ENCODE data around the gene GABRD. TPM values are rescaled to one million over a fixed set of nuclear protein-coding genes. Genes with fewer than 3 reads are reported as not detected.

Gene GABRD
- total RNA-seq, 1 experiment from 2014 or later, result 1.7 TPM

DNA sequence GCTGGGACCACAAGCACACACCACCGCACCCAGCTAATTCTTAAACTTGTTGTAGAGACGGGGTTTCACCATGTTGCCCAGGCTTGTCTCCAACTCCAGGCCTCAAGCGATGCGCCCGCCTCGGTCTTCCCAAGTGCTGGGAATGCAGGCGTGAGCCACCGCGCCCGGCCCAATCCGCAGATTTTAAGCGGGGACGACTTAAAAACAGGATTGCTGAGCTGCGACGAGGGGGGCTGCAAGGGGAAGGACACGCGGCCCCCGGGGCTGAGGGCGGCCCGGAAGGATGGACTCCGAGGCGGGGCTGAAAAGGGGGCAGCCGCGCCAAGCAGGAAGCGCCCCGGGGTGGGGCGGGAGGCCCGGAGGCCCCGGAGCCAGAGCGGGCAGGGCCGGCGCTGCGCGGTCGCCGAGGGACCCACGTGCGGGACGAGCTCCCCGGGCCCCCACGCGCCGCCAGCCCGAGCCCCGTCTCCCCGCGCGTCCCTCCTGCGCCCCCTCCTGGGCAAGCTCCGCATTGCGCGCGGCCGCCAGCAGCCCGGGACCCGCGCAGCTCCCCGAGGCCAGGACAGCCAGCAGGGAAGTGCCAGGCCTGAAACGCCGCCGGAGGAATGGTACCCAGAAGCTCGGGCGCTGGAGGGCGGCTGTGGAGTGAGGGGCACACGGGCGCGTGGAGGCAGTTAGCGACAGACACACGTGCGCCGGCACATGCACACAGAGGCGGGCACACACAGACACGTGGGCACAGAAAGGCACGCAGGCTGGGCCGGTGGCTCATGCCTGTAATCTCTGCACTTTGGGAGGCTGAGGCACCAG is 25.6 kb downstream of the GABRD start (continued):
- TF ChIP-seq ARID4B (CRISPR knock-in tag; IDR thresholded peaks at IDR 0.05; ENCODE audit: borderline replicate concordance) (no peak), NFATC4 (CRISPR knock-in tag; IDR thresholded peaks at IDR 0.05) (no peak), STAT6 (CRISPR knock-in tag; conservative IDR thresholded peaks at IDR 0.05; ENCODE audit: low read depth) (no peak), TCF7 (CRISPR knock-in tag; IDR thresholded peaks at IDR 0.05; ENCODE audit: low read depth) (0 out of 2 replicates have a peak, but pooled peaks have one; percentile 52), ZNF232 (CRISPR knock-in tag; IDR thresholded peaks at IDR 0.05) (no peak), NFE2L1 (CRISPR knock-in tag; IDR thresholded peaks at IDR 0.05) (0 out of 2 replicates have a peak, but pooled peaks have one; percentile 30), PRRX2 (CRISPR knock-in tag; IDR thresholded peaks at IDR 0.05) (no peak), CDX4 (CRISPR knock-in tag; IDR thresholded peaks at IDR 0.05; ENCODE audit: borderline replicate concordance) (no peak), USF1 (CRISPR knock-in tag; IDR thresholded peaks at IDR 0.05) (no peak), CREM (CRISPR knock-in tag; IDR thresholded peaks at IDR 0.05) (no peak), ZNF138 (CRISPR knock-in tag; conservative IDR thresholded peaks at IDR 0.05) (no peak), ZNF671 (CRISPR knock-in tag; IDR thresholded peaks at IDR 0.05) (no peak), HMGA2 (CRISPR knock-in tag; IDR thresholded peaks at IDR 0.05) (no peak), FOXP1 (CRISPR knock-in tag; IDR thresholded peaks at IDR 0.05; ENCODE audit: borderline replicate concordance) (peak; percentile 74; the same call in 1 of the 2 replicates), ZNF121 (CRISPR knock-in tag; IDR thresholded peaks at IDR 0.05) (no peak), TEAD1 (CRISPR knock-in tag; IDR thresholded peaks at IDR 0.05) (no peak), ETV6 (CRISPR knock-in tag; IDR thresholded peaks at IDR 0.05) (peak; percentile 59), MXD4 (CRISPR knock-in tag; IDR thresholded peaks at IDR 0.05; ENCODE audit: borderline replicate concordance) (no peak), GRHL2 (CRISPR knock-in tag; IDR thresholded peaks at IDR 0.05; ENCODE audit: insufficient replicate concordance, severe bottlenecking) (no peak), ZNF219 (CRISPR knock-in tag; IDR thresholded peaks at IDR 0.05; ENCODE audit: borderline replicate concordance) (no peak)
- TF ChIP-seq, protein P1, sequence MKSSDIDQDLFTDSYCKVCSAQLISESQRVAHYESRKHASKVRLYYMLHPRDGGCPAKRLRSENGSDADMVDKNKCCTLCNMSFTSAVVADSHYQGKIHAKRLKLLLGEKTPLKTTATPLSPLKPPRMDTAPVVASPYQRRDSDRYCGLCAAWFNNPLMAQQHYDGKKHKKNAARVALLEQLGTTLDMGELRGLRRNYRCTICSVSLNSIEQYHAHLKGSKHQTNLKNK (CRISPR knock-in tag; IDR thresholded peaks at IDR 0.05), result no peak
- TF ChIP-seq, protein P2, sequence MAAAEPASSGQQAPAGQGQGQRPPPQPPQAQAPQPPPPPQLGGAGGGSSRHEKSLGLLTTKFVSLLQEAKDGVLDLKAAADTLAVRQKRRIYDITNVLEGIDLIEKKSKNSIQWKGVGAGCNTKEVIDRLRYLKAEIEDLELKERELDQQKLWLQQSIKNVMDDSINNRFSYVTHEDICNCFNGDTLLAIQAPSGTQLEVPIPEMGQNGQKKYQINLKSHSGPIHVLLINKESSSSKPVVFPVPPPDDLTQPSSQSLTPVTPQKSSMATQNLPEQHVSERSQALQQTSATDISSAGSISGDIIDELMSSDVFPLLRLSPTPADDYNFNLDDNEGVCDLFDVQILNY (CRISPR knock-in tag; IDR thresholded peaks at IDR 0.05), result no peak
- TF ChIP-seq, protein P3, sequence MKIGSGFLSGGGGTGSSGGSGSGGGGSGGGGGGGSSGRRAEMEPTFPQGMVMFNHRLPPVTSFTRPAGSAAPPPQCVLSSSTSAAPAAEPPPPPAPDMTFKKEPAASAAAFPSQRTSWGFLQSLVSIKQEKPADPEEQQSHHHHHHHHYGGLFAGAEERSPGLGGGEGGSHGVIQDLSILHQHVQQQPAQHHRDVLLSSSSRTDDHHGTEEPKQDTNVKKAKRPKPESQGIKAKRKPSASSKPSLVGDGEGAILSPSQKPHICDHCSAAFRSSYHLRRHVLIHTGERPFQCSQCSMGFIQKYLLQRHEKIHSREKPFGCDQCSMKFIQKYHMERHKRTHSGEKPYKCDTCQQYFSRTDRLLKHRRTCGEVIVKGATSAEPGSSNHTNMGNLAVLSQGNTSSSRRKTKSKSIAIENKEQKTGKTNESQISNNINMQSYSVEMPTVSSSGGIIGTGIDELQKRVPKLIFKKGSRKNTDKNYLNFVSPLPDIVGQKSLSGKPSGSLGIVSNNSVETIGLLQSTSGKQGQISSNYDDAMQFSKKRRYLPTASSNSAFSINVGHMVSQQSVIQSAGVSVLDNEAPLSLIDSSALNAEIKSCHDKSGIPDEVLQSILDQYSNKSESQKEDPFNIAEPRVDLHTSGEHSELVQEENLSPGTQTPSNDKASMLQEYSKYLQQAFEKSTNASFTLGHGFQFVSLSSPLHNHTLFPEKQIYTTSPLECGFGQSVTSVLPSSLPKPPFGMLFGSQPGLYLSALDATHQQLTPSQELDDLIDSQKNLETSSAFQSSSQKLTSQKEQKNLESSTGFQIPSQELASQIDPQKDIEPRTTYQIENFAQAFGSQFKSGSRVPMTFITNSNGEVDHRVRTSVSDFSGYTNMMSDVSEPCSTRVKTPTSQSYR (CRISPR knock-in tag; IDR thresholded peaks at IDR 0.05), result no peak
- TF ChIP-seq, protein P4, sequence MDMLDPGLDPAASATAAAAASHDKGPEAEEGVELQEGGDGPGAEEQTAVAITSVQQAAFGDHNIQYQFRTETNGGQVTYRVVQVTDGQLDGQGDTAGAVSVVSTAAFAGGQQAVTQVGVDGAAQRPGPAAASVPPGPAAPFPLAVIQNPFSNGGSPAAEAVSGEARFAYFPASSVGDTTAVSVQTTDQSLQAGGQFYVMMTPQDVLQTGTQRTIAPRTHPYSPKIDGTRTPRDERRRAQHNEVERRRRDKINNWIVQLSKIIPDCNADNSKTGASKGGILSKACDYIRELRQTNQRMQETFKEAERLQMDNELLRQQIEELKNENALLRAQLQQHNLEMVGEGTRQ (CRISPR knock-in tag; IDR thresholded peaks at IDR 0.05), result no peak; the same call in 1 of the 2 replicates
